Ishikawa (cell line): ENCODE measurements around the gene GABPB1.

Source experiments
- CEBPB ChIP-seq: IDR thresholded peaks from 2 replicates; pipeline ENCODE4 v1.6.1; 2012
- CREB1 ChIP-seq: IDR thresholded peaks from 2 replicates; pipeline ENCODE4 v1.6.1; 2012; ENCODE audit warnings: low read depth
- EGR1 ChIP-seq: IDR thresholded peaks from 2 replicates; pipeline ENCODE4 v1.6.1; 2012
- EP300 ChIP-seq: IDR thresholded peaks from 2 replicates; pipeline ENCODE4 v1.6.1; 2012; ENCODE audit warnings: borderline replicate concordance
- FOXM1 ChIP-seq: IDR thresholded peaks from 2 replicates; pipeline ENCODE4 v1.6.1; 2012; ENCODE audit warnings: low read depth, borderline replicate concordance
- MAX ChIP-seq: IDR thresholded peaks from 2 replicates; pipeline ENCODE4 v1.6.1; 2012
- NFIC ChIP-seq: IDR thresholded peaks from 2 replicates; pipeline ENCODE4 v1.6.1; 2012
- RAD21 ChIP-seq: IDR thresholded peaks from 2 replicates; pipeline ENCODE4 v1.6.1; 2012; ENCODE audit warnings: low read depth
- REST ChIP-seq: IDR thresholded peaks from 2 replicates; pipeline ENCODE4 v1.6.1; 2012; ENCODE audit warnings: low read depth, mild to moderate bottlenecking
- TAF1 ChIP-seq: IDR thresholded peaks from 2 replicates; pipeline ENCODE4 v1.6.1; 2012; ENCODE audit warnings: low read depth, mild to moderate bottlenecking
- TCF12 ChIP-seq: IDR thresholded peaks from 2 replicates; pipeline ENCODE4 v1.6.1; 2012; ENCODE audit warnings: low read depth
- TEAD4 ChIP-seq: IDR thresholded peaks from 2 replicates; pipeline ENCODE4 v1.6.1; 2012
- USF1 ChIP-seq: IDR thresholded peaks from 2 replicates; pipeline ENCODE4 v1.6.1; 2012
- YY1 ChIP-seq: IDR thresholded peaks from 2 replicates; pipeline ENCODE4 v1.6.1; 2012; ENCODE audit warnings: low read depth
- ZBTB7A ChIP-seq: IDR thresholded peaks from 2 replicates; pipeline ENCODE4 v1.6.1; 2012; ENCODE audit warnings: low read depth

GABPB1 gene

DNA sequence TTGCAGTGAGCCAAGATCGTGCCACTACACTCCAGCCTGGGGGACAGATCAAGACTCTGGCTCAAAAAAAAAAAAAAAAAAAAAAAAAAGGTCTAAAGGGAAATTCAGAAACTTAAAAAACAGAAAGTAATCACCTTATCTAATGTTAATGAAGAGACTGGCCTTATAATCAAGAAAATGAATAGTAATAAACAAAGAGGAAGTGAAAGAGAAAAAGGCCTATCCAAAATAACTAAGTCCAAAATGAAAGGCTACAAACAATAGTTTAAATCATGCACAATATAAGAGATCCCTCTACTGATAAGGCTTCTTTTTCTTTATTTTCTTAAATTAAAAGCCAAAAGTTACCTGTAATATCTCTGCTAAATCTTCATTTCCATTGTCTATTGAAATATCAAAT, 52.4 kb downstream of the GABPB1 start:
- TF ChIP-seq TCF12 (no peak), REST (no peak), ZBTB7A (no peak), NFIC (no peak), FOXM1 (no peak), EGR1 (no peak)

DNA sequence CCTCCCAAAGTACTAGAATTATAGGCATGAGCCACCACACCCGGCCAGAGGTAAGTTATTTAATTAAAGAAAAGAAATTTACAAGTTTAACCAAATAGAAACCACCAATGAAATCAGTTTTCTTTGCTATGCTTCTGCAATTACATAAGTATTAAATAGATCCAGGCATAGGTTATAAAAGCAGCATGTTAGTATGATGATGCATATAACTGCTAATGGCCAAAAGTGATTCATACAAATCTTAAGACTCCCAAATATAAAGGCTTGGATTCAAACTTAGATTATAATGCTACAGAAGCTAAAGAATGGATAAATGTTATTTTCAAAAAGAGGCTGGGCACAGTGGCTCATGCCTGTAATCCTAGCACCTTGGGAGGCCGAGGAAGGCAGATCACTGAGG, 56.7 kb downstream of the GABPB1 start:
- TF ChIP-seq EGR1, result no peak

DNA sequence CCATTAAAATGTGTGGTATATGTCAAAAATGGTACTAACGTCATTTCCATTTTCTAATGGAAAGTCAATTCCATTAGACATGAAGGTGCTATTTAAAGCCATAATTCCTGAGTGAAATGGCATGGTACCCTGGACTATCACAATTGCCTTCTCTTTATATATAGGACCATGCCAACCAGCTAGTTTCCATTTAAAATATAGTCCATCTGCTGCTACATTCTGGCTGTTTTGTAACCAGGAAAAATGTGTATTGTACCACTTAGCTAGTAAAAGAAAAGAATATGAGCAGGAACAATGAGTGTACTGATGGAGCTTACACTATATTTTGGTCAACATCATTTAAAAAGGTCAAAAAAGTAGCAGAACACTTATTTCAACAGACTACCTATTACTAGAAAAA, 59.0 kb downstream of the GABPB1 start:
- TF ChIP-seq RAD21, result no peak
- no peak for TF ChIP-seq REST
- no peak for TF ChIP-seq TAF1
- no peak for TF ChIP-seq YY1
- no peak for TF ChIP-seq CREB1
- no peak for TF ChIP-seq TEAD4
- no peak for TF ChIP-seq TCF12
- no peak for TF ChIP-seq EP300

DNA sequence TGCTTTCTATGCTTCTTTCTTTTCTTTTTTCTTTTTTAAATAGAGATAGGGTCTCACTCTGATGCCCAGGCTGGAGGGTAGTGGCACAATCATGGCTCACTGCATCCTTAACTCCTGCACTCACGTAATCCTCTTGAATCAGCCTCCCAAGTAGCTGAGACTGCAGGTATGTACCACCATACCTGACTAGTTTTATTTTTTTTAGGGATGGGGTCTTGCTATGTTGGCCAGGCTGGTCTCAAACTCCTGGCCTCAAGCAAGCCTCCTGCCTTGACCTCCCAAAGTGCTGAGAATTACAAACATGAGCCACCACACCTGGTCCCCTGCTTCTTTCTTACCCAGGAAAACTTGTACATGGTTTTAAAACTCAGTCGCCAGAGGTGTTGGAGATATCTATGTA, 65.2 kb downstream of the GABPB1 start:
- TF ChIP-seq TCF12 (no peak), YY1 (no peak)

DNA sequence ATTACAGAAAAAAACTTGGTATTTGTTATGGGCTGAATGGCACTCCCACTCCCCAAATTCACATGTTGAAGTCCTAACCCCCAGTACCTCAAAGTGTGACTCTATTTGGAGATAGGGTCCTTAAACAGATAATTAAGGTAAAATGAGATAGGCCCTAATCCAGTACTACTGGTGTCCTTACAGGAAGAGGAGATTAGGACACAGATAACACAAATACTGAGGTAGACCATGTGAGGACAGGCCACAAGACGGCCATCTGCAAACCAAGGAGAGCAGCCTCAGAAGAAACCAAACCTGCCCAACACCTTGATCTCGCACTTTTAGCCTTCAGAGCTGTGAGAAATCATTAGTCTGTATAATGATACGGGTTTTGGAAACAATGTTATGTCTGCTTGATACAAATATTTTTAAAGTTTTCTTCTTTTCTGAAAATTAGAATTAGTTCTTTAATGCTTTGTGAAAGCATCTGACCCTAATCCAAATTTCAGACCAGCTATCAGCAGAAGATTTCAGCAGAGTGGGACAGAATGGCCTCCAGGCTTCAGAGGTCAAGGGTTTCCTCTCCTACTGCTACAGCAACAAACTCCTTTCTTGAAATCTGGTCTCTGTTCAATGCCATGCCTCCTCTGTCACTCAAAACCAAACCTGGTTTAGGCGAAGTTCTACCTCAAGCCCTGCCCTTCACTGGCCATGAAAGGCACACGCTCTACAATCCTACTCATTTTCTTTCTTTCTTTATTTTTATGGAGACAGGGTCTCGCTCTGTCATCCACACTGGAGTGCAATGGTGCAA, 67.5 kb downstream of the GABPB1 start:
- TF ChIP-seq TEAD4, result no peak
- TF ChIP-seq TAF1, result no peak
- no peak for TF ChIP-seq CREB1
- TF ChIP-seq REST, result no peak

- TF ChIP-seq FOXM1 (no peak), USF1 (no peak), EGR1 (no peak), CREB1 (no peak), YY1 (no peak), CEBPB (no peak), TCF12 (no peak), REST (no peak), ZBTB7A (no peak), MAX (no peak), TEAD4 (no peak), TAF1 (no peak)
Observed at GRCh38 chr15:50281427-50281826, 73.6 kb downstream of the GABPB1 start.
